Epithelial cell of esophagus (primary cell): Measurements from ENCODE around the gene SEC61B.
"Not testable (repeated sequence)": the region's sequence is repeated elsewhere in the genome, so short reads cannot be mapped to it uniquely, and the experiment has no call there.

Experiments
- DNase-seq: peaks from one replicate; pipeline ENCODE4 v3.0.0; 2010; ENCODE audit warnings: low read depth
- H3K4me3 ChIP-seq: 2 replicates; pipeline ENCODE4 v1.5.1; 2011; ENCODE audit warnings: mild to moderate bottlenecking, low read length, control low read depth
- TF ChIP-seq, protein P1 (sequence below): IDR thresholded peaks from 2 replicates; pipeline ENCODE4 v1.5.1; 2011; ENCODE audit warnings: low read depth, mild to moderate bottlenecking, low read length, control low read depth, inconsistent platforms; ENCODE audit not compliant: insufficient read depth; ENCODE audit errors: missing control alignments

The SEC61B gene

GRCh38 chr9:99190597-99191283 is 31.3 kb upstream of the SEC61B start:
- no peak overlapping the region for H3K4me3 ChIP-seq
- no peak for DNase-seq
- TF ChIP-seq, protein P1, sequence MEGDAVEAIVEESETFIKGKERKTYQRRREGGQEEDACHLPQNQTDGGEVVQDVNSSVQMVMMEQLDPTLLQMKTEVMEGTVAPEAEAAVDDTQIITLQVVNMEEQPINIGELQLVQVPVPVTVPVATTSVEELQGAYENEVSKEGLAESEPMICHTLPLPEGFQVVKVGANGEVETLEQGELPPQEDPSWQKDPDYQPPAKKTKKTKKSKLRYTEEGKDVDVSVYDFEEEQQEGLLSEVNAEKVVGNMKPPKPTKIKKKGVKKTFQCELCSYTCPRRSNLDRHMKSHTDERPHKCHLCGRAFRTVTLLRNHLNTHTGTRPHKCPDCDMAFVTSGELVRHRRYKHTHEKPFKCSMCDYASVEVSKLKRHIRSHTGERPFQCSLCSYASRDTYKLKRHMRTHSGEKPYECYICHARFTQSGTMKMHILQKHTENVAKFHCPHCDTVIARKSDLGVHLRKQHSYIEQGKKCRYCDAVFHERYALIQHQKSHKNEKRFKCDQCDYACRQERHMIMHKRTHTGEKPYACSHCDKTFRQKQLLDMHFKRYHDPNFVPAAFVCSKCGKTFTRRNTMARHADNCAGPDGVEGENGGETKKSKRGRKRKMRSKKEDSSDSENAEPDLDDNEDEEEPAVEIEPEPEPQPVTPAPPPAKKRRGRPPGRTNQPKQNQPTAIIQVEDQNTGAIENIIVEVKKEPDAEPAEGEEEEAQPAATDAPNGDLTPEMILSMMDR: no peak

DNA sequence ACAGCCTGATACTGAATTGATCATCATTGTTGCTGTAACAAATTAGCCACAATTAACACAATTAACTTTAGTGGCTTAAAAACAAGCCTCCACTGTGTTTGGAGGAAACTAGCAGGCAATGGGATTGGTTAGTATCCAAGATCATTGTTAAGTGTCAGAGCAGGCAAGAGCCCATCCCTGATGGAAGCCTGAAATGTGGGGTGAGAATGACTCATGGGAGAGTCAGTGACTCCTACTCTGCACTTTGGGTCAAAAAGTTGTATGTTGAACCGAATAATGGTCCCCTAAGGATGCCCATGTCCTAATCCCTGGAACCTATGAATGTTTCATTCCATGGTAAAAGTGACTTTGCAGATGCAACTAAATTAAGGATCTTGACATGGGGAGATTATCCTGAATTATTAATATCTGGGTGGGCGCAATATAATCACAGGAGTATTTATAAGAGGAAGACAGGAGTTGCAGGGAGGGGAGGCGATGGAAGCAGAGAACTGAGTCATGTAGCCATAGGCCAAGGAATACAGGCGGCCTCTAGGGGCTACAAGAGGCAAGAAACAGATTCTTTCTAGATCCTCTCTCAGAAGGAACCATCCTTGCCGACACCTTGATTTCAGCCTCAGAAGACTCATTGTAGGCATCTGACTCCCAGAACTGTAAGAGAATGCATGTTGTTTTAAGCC is 29.2 kb upstream of the SEC61B start:
- TF ChIP-seq, protein P1: peak; percentile 20

GRCh38 chr9:99193466-99193821 is 28.6 kb upstream of the SEC61B start:
- TF ChIP-seq, protein P1: no peak
- no peak for DNase-seq
- H3K4me3 ChIP-seq: no peak overlapping the region

More for the DNA sequence above, 29.2 kb upstream of the SEC61B start:
- peak; percentile 25 for DNase-seq
- H3K4me3 ChIP-seq: no peak overlapping the region

DNA sequence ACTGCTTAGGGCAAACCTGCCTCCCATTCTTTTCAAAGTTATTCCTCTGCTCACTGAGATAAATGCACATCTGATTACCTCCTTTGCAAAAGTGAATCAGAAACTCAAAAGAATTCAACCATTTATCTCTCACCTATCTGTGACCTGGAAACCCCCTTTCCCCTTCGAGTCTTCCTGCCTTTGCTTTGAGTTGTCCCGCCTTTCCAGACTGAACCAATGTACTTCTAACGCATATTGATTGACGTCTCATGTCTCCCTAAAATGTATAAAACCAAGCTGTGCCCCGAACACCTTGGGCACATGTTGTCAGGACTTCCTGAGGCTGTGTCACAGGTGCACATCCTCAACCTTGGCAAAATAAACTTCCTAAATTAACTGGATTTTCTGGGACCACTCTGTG is 25.6 kb upstream of the SEC61B start:
- not testable (repeated sequence) for H3K4me3 ChIP-seq

DNA sequence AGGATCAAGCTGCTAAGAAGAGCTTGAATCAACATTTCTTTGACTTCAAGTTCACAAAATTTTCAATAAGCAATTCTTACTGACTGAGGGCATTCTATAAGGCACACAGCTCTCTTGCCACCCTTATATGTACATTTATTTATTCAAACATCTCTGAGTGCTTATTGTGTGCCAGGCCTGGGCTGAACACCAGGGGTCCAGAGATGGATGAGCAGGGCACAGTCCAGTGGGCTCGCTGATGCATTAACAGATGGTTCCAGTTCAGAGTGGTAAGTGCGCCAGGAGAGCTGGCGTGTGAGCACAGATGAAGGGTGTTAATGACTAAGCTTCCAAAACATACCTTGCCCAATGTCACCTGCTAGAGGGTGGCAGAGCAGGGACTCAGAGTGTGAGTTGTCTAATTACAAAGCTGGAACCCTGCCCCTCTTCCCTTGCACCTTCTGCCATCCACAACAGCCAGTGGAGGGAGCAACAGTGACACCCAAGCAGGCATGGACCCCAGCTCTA is 24.9 kb upstream of the SEC61B start:
- TF ChIP-seq, protein P1: no peak
- no peak overlapping the region for H3K4me3 ChIP-seq

More for the DNA sequence above, 25.6 kb upstream of the SEC61B start:
- DNase-seq: not testable (repeated sequence)

GRCh38 chr9:99197987-99198386 is 24.1 kb upstream of the SEC61B start:
- TF ChIP-seq, protein P1: no peak
- DNase-seq: no peak
- no peak overlapping the region for H3K4me3 ChIP-seq

More for the DNA sequence above, 24.9 kb upstream of the SEC61B start:
- no peak for DNase-seq

- DNase-seq: no peak
- no peak overlapping the region for H3K4me3 ChIP-seq
- TF ChIP-seq, protein P1: no peak
These were observed 22.0 kb upstream of the SEC61B start for GRCh38 chr9:99199938-99200539.
